D721Med (cell line): Measurements from ENCODE around the gene P2RY6.

Experiments
- DNase-seq: peaks from one replicate; pipeline ENCODE4 v3.0.0; 2011; ENCODE audit warnings: low spot score; ENCODE audit not compliant: insufficient read length
- FAIRE-seq: peaks from 2 replicates; lab custom pipeline; 2011; peaks lifted over from hg19 to GRCh38; lab: Jason Lieb, UNC
- CTCF ChIP-seq: IDR thresholded peaks from 2 replicates; pipeline ENCODE4 v1.5.1; 2012; ENCODE audit warnings: mild to moderate bottlenecking, control low read depth; ENCODE audit not compliant: insufficient read depth; ENCODE audit errors: missing control alignments

Gene P2RY6

GRCh38 chr11:73244589-73245240 lies 27.4 kb upstream of the P2RY6 start:
- TF ChIP-seq CTCF = no peak
- FAIRE-seq (no peak), DNase-seq (no peak)

GRCh38 chr11:73245461-73245860 lies 26.7 kb upstream of the P2RY6 start:
- FAIRE-seq = no peak
- no peak for DNase-seq
- TF ChIP-seq CTCF = no peak

- DNase-seq (no peak), FAIRE-seq (no peak)
- no peak for TF ChIP-seq CTCF
Observed at GRCh38 chr11:73246303-73246702, 25.8 kb upstream of the P2RY6 start.

- TF ChIP-seq CTCF = no peak
- DNase-seq (no peak), FAIRE-seq (no peak)
Observed at GRCh38 chr11:73248526-73249185, 23.5 kb upstream of the P2RY6 start.

GRCh38 chr11:73249304-73249703 lies 22.8 kb upstream of the P2RY6 start:
- no peak for DNase-seq

GRCh38 chr11:73249853-73250783 lies 22.0 kb upstream of the P2RY6 start:
- TF ChIP-seq CTCF = no peak
- DNase-seq = no peak
- FAIRE-seq = no peak

More at GRCh38 chr11:73249304-73249703, 22.8 kb upstream of the P2RY6 start:
- no peak for FAIRE-seq
- no peak for TF ChIP-seq CTCF
